GM12878 (cell line): Measurements from ENCODE around the gene MNT. TPM values are rescaled to one million over a fixed set of nuclear protein-coding genes. Genes with fewer than 3 reads are reported as not detected.

Source experiments
- ATAC-seq: fragments of 200-7000 bp; cut with Tn5 transposase; 3 replicates; pipeline ENCODE4 v1.9.1; 2020; ENCODE audit warnings: mild to moderate bottlenecking, moderate library complexity
- BruUV-seq: library from RNA; stranded (reverse); fragments of 400-500 nt; replicated peaks from 2 replicates; lab custom pipeline; 2021; lab: Mats Ljungman, UMichigan
- CTCF ChIA-PET: fragments of 300-600 bp; sonication (Branson Sonifier 250); formaldehyde crosslinking; extraction: SDS; loops from one replicate; lab custom pipeline; 2021; ENCODE audit warnings: inconsistent platforms; lab: Yijun Ruan, JAX
- POLR2A ChIA-PET: fragments of 350-600 bp; formaldehyde crosslinking; extraction: SDS; loops from one replicate; lab custom pipeline; 2021; ENCODE audit warnings: inconsistent platforms; lab: Charles Lee
- RAD21 ChIA-PET: fragments of 300-600 bp; sonication (Branson Sonifier 250); formaldehyde crosslinking; loops from one replicate; lab custom pipeline; 2023; ENCODE audit warnings: antibody characterized with exemption; ENCODE audit not compliant: unreplicated experiment; lab: Charles Lee
- SMC1A ChIA-PET: fragments of 300-600 bp; sonication (Branson Sonifier 250); formaldehyde crosslinking; loops from one replicate; lab custom pipeline; 2023; ENCODE audit not compliant: unreplicated experiment, uncharacterized antibody; lab: Charles Lee
- DNase-seq: peaks from one replicate; pipeline ENCODE4 v3.0.0-alpha.2; 2011; ENCODE audit warnings: low read depth, low spot score
- FAIRE-seq: peaks from 3 replicates; lab custom pipeline; 2011; peaks lifted over from hg19 to GRCh38; lab: Jason Lieb, UNC
- H2AFZ ChIP-seq: 2 replicates; pipeline ENCODE4 v1.6.0; 2011; ENCODE audit warnings: low read depth, low read length, control low read depth; ENCODE audit not compliant: control insufficient read depth
- H3K27ac ChIP-seq: 2 replicates; pipeline ENCODE4 v1.5.1; 2011; ENCODE audit warnings: control low read depth; ENCODE audit not compliant: control insufficient read depth, insufficient read depth
- H3K27me3 ChIP-seq, 2 experiments: replicated peaks in 1 of 2; 2 replicates each; pipeline versions ENCODE4 v1.6.0 to v1.6.1; 2011; ENCODE audit warnings: low read length in 1 of 2; ENCODE audit not compliant: control insufficient read depth in 2 of 2, insufficient read depth in 2 of 2
- H3K36me3 ChIP-seq, 2 experiments: 2 replicates each; pipeline ENCODE4 v1.5.1; 2011; ENCODE audit warnings: low read length in 1 of 2; ENCODE audit not compliant: control insufficient read depth in 2 of 2, insufficient read depth in 2 of 2
- H3K4me1 ChIP-seq: 2 replicates; pipeline ENCODE4 v1.6.1; 2011; ENCODE audit warnings: mild to moderate bottlenecking, low read length, moderate library complexity, mixed read lengths; ENCODE audit not compliant: control insufficient read depth, insufficient read depth
- H3K4me2 ChIP-seq: 2 replicates; pipeline ENCODE4 v1.6.0; 2011; ENCODE audit warnings: control low read depth; ENCODE audit not compliant: control insufficient read depth, insufficient read depth
- H3K4me3 ChIP-seq: fragments of 200-600 bp; sonication (generic); 2 replicates; pipeline ENCODE4 v1.5.1; 2016
- H3K79me2 ChIP-seq: 2 replicates; pipeline ENCODE4 v1.6.0; 2011; ENCODE audit warnings: low read length; ENCODE audit not compliant: control insufficient read depth, insufficient read depth
- H3K9ac ChIP-seq: 2 replicates; pipeline ENCODE4 v1.8.0; 2011; ENCODE audit warnings: low read length, control low read depth, mixed read lengths; ENCODE audit not compliant: control insufficient read depth, insufficient read depth
- H3K9me3 ChIP-seq: replicated peaks from 3 replicates; pipeline ENCODE4 v1.5.1; 2011; ENCODE audit warnings: mild to moderate bottlenecking, low read length; ENCODE audit not compliant: control insufficient read depth, insufficient read depth
- H4K20me1 ChIP-seq: 2 replicates; pipeline ENCODE4 v1.6.0; 2011; ENCODE audit not compliant: control insufficient read depth, insufficient read depth
- ETV6 ChIP-seq, 2 experiments: fragments of 450-650 bp in 1 of 2; IDR thresholded peaks in 1 of 2; conservative IDR thresholded peaks in 1 of 2; 2 replicates each; pipeline ENCODE4 v1.6.1; 2014; ENCODE audit warnings: antibody characterized with exemption in 1 of 2, borderline replicate concordance in 1 of 2, low read depth in 1 of 2, mild to moderate bottlenecking in 1 of 2, moderate library complexity in 1 of 2
- FOXK2 ChIP-seq: fragments of 450-650 bp; IDR thresholded peaks from 2 replicates; pipeline ENCODE4 v1.6.1; 2017; ENCODE audit warnings: mild to moderate bottlenecking, moderate library complexity
- FOXM1 ChIP-seq: IDR thresholded peaks from 2 replicates; pipeline ENCODE4 v1.6.1; 2012; ENCODE audit warnings: low read depth, mild to moderate bottlenecking, inconsistent platforms, low read length, moderate library complexity
- HDGF ChIP-seq: fragments of 450-650 bp; IDR thresholded peaks from 2 replicates; pipeline ENCODE4 v1.6.1; 2016; ENCODE audit warnings: antibody characterized with exemption
- IRF4 ChIP-seq: IDR thresholded peaks from 2 replicates; pipeline ENCODE4 v1.6.1; 2011; ENCODE audit warnings: low read depth, low read length
- LARP7 ChIP-seq: fragments of 450-650 bp; IDR thresholded peaks from 2 replicates; pipeline ENCODE4 v1.6.1; 2017; ENCODE audit warnings: mild to moderate bottlenecking
- NFIC ChIP-seq: IDR thresholded peaks from 2 replicates; pipeline ENCODE4 v1.6.1; 2012; ENCODE audit warnings: low read depth, mild to moderate bottlenecking, inconsistent platforms, low read length, moderate library complexity
- NFXL1 ChIP-seq: fragments of 450-650 bp; IDR thresholded peaks from 2 replicates; pipeline ENCODE4 v1.6.1; 2017; ENCODE audit warnings: antibody characterized with exemption, mild to moderate bottlenecking, borderline replicate concordance
- NR2F1 ChIP-seq: fragments of 450-650 bp; conservative IDR thresholded peaks from 2 replicates; pipeline ENCODE4 v1.6.1; 2017; ENCODE audit warnings: mild to moderate bottlenecking
- STAT1 ChIP-seq: fragments of 450-650 bp; conservative IDR thresholded peaks from 2 replicates; pipeline ENCODE4 v1.6.1; 2014; ENCODE audit warnings: antibody characterized with exemption, mild to moderate bottlenecking
- TAF1 ChIP-seq: IDR thresholded peaks from 2 replicates; pipeline ENCODE4 v1.6.1; 2011; ENCODE audit warnings: mild to moderate bottlenecking, low read depth, low read length, borderline replicate concordance
- TCF3 ChIP-seq: IDR thresholded peaks from 2 replicates; pipeline ENCODE4 v1.6.1; 2012; ENCODE audit warnings: low read depth, mild to moderate bottlenecking, low read length, borderline replicate concordance; ENCODE audit not compliant: insufficient read depth
- WGBS: methylation state at CpG from one replicate; pipeline ENCODE4 v1.1.6; 2016; ENCODE audit warnings: low lambda C conversion rate; ENCODE audit not compliant: insufficient replicate concordance, insufficient coverage; ENCODE audit errors: missing lambda C conversion rate; 5-methylcytosine and 5-hydroxymethylcytosine counted together
- in situ Hi-C: fragments of 300-500 bp; cut with MboI; formaldehyde crosslinking; loops from 9 replicates; pipeline ENCODE4 v1.14.3; 2018; ENCODE audit warnings: mixed read lengths
- intact Hi-C: fragments of 100-400 bp; cut with micrococcal nuclease; formaldehyde crosslinking; loops from one replicate; pipeline ENCODE4 v1.14.2; 2022; ENCODE audit not compliant: unreplicated experiment
- polyA plus RNA-seq, 11 experiments: library from polyadenylated mRNA; depleted of rRNA in 4 of 11; unstranded in 6 of 11; stranded (reverse) in 5 of 11; fragments of >200 nt; fragmentation: Nextera tagmentation in 4 of 11; fragmentation: Illumina TruSeq in 1 of 11; extraction: Ambion mirVana in 4 of 11; extraction: Trizol in 1 of 11; gene quantifications; 1 replicate in 1 of 11; 2 replicates in 10 of 11; pipeline versions ENCODE4 v1.2.1 to v1.2.3, GENCODE V29; 2011 to 2016; ENCODE audit warnings: inconsistent platforms in 2 of 11, missing spikeins in 2 of 11, low read depth in 1 of 11
- total RNA-seq, 4 experiments: library from RNA; depleted of rRNA in 3 of 4; stranded (reverse); fragments of >200 nt in 3 of 4; fragmentation: Illumina TruSeq in 1 of 4; extraction: Trizol in 1 of 4; gene quantifications; 2 replicates each; pipeline versions ENCODE4 v1.2.1 to v1.2.3, GENCODE V29; 2013 to 2021
- TF ChIP-seq, protein P1 (sequence below): fragments of 450-650 bp; IDR thresholded peaks from 2 replicates; pipeline ENCODE4 v1.6.1; 2018; ENCODE audit warnings: mild to moderate bottlenecking, low read depth, moderate library complexity; ENCODE audit not compliant: partially characterized antibody
- TF ChIP-seq, protein P2 (sequence below): fragments of 450-650 bp; formaldehyde crosslinking; IDR thresholded peaks from 2 replicates; pipeline ENCODE4 v1.4.0; 2020; ENCODE audit warnings: mild to moderate bottlenecking, moderate library complexity
- TF ChIP-seq, protein P3 (sequence below): fragments of 450-650 bp; IDR thresholded peaks from 2 replicates; pipeline ENCODE4 v1.6.1; 2017; ENCODE audit warnings: borderline replicate concordance

The MNT gene
- total and polyA plus RNA-seq, 10 of the 15 experiments (the other 5 are each of a cell fraction or from before 2014, with no cell fraction given): 0.31 to 15.9 (median 3.8) TPM

DNA sequence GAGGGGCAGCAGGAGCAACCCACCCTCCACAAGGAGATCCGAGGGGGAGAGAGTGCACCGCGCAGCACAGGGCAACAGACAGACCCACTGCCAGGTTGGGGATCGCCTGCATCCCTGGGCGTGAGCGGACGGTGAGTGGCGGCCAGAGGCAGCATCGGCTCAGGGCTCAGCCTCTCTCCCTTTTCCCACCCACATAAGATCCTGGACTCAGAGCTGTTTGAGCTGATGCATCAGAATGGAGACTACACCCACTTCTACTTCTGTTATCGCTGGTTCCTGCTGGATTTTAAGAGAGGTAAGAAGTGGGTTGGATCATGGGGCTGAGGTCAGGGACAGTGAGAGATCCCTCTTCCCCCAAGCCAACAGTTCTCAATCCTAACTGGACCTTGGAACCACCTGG, 23.2 kb downstream of the MNT start (continued):
- no peak for TF ChIP-seq TAF1
- TF ChIP-seq HDGF: no peak

DNA sequence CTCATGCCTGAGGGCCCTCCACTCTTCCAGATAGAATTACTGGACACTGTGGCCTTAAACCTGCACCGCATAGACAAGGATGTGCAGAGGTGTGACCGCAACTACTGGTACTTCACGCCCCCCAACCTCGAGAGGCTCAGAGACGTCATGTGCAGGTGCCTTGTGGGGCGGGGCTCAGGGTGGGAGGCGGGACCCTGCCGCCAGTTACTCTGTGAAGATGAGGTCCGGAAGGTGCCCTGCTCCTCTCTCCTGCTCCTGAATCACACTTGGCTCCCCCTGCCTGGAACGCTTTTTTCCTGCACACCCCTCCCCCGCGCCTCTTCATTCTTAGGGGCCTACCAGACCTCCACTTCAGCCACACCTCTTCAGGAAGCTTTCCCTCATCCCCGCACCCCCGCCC, 24.8 kb downstream of the MNT start:
- Histone ChIP-seq H4K20me1 (no peaks in the 10 kb centered on the region), H3K36me3 (no peaks in the 10 kb centered on the region; a peak in 3 of 4 replicates), H3K27me3 (no peaks in the 10 kb centered on the region), H3K4me3 (no peak overlapping the region), H3K9ac (no peak overlapping the region), H2AFZ (no peak overlapping the region), H3K79me2 (no peaks in the 10 kb centered on the region), H3K9me3 (no peaks in the 10 kb centered on the region), H3K27ac (no peak overlapping the region), H3K4me2 (no peak overlapping the region), H3K4me1 (no peaks in the 10 kb centered on the region)
- DNase-seq (no peak), FAIRE-seq (no peak), ATAC-seq (no peak)
- in situ Hi-C loops: loop anchor here (5.0 kb wide), 1 partner anchor 36 kb away; no protein-coding TSS in a partner anchor
- intact Hi-C loops: no loop called here
- POLR2A ChIA-PET: no interaction called here
- no TSS peak for BruUV-seq
- RAD21 ChIA-PET: no interaction called here
- 91% methylated on average over 9 of the region's 14 CpGs for WGBS
- SMC1A ChIA-PET: interaction anchor here (10.7 kb wide), 1 partner anchor 39 kb away, joined by 364 read pairs; no protein-coding TSS in a partner anchor
- CTCF ChIA-PET: no interaction called here
- TF ChIP-seq STAT1: no peak
- TF ChIP-seq NR2F1: no peak
- no peak for TF ChIP-seq NFIC
- TF ChIP-seq LARP7: no peak
- TF ChIP-seq FOXM1: no peak
- TF ChIP-seq, protein P1, sequence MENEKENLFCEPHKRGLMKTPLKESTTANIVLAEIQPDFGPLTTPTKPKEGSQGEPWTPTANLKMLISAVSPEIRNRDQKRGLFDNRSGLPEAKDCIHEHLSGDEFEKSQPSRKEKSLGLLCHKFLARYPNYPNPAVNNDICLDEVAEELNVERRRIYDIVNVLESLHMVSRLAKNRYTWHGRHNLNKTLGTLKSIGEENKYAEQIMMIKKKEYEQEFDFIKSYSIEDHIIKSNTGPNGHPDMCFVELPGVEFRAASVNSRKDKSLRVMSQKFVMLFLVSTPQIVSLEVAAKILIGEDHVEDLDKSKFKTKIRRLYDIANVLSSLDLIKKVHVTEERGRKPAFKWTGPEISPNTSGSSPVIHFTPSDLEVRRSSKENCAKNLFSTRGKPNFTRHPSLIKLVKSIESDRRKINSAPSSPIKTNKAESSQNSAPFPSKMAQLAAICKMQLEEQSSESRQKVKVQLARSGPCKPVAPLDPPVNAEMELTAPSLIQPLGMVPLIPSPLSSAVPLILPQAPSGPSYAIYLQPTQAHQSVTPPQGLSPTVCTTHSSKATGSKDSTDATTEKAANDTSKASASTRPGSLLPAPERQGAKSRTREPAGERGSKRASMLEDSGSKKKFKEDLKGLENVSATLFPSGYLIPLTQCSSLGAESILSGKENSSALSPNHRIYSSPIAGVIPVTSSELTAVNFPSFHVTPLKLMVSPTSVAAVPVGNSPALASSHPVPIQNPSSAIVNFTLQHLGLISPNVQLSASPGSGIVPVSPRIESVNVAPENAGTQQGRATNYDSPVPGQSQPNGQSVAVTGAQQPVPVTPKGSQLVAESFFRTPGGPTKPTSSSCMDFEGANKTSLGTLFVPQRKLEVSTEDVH: no peak
- TF ChIP-seq, protein P2, sequence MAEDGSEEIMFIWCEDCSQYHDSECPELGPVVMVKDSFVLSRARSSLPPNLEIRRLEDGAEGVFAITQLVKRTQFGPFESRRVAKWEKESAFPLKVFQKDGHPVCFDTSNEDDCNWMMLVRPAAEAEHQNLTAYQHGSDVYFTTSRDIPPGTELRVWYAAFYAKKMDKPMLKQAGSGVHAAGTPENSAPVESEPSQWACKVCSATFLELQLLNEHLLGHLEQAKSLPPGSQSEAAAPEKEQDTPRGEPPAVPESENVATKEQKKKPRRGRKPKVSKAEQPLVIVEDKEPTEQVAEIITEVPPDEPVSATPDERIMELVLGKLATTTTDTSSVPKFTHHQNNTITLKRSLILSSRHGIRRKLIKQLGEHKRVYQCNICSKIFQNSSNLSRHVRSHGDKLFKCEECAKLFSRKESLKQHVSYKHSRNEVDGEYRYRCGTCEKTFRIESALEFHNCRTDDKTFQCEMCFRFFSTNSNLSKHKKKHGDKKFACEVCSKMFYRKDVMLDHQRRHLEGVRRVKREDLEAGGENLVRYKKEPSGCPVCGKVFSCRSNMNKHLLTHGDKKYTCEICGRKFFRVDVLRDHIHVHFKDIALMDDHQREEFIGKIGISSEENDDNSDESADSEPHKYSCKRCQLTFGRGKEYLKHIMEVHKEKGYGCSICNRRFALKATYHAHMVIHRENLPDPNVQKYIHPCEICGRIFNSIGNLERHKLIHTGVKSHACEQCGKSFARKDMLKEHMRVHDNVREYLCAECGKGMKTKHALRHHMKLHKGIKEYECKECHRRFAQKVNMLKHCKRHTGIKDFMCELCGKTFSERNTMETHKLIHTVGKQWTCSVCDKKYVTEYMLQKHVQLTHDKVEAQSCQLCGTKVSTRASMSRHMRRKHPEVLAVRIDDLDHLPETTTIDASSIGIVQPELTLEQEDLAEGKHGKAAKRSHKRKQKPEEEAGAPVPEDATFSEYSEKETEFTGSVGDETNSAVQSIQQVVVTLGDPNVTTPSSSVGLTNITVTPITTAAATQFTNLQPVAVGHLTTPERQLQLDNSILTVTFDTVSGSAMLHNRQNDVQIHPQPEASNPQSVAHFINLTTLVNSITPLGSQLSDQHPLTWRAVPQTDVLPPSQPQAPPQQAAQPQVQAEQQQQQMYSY (CRISPR knock-in tag): no peak
- TF ChIP-seq ETV6 (conservative IDR thresholded peaks at IDR 0.05 in 1 of 2, IDR thresholded peaks at IDR 0.05 in 1 of 2; ENCODE audit: borderline replicate concordance in 1 of 2, low read depth in 1 of 2): no peak
- no peak for TF ChIP-seq NFXL1
- TF ChIP-seq, protein P3, sequence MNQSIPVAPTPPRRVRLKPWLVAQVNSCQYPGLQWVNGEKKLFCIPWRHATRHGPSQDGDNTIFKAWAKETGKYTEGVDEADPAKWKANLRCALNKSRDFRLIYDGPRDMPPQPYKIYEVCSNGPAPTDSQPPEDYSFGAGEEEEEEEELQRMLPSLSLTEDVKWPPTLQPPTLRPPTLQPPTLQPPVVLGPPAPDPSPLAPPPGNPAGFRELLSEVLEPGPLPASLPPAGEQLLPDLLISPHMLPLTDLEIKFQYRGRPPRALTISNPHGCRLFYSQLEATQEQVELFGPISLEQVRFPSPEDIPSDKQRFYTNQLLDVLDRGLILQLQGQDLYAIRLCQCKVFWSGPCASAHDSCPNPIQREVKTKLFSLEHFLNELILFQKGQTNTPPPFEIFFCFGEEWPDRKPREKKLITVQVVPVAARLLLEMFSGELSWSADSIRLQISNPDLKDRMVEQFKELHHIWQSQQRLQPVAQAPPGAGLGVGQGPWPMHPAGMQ: no peak
- TF ChIP-seq FOXK2: no peak
- TF ChIP-seq IRF4: no peak
- no peak for TF ChIP-seq TCF3
